OCI-LY1 (cell line): ENCODE results near the gene YPEL4.

ENCODE experiments used
- H2AFZ ChIP-seq: fragments of 200-600 bp; sonication (generic), shearing (Covaris generic); 2 replicates; pipeline ENCODE4 v1.6.0; 2014; ENCODE audit warnings: antibody characterized with exemption, mild to moderate bottlenecking, low read length
- H3F3A ChIP-seq: fragments of 200-600 bp; sonication (generic), shearing (Covaris generic); 2 replicates; pipeline ENCODE4 v1.6.0; 2014; ENCODE audit warnings: mild to moderate bottlenecking, antibody characterized with exemption, low read length, moderate library complexity; ENCODE audit not compliant: insufficient read depth
- H3K27ac ChIP-seq: fragments of 200-600 bp; sonication (generic); 2 replicates; pipeline ENCODE4 v1.5.1; 2014; ENCODE audit warnings: low read length, mixed run types, mild to moderate bottlenecking, low read depth; ENCODE audit not compliant: poor library complexity, severe bottlenecking
- H3K27me3 ChIP-seq: fragments of 200-600 bp; sonication (generic); 2 replicates; pipeline ENCODE4 v1.6.0; 2014; ENCODE audit warnings: antibody characterized with exemption, mild to moderate bottlenecking, low read length, moderate library complexity; ENCODE audit not compliant: insufficient read depth
- H3K36me3 ChIP-seq: fragments of 200-600 bp; sonication (generic); 2 replicates; pipeline ENCODE4 v1.6.1; 2014; ENCODE audit warnings: mild to moderate bottlenecking, antibody characterized with exemption, low read length, moderate library complexity, mixed read lengths; ENCODE audit not compliant: insufficient read depth
- H3K4me1 ChIP-seq: fragments of 200-600 bp; sonication (generic); 2 replicates; pipeline ENCODE4 v1.5.1; 2014; ENCODE audit warnings: mild to moderate bottlenecking, low read length, moderate library complexity; ENCODE audit not compliant: insufficient read depth, severe bottlenecking
- H3K4me2 ChIP-seq: fragments of 200-600 bp; sonication (generic), shearing (Covaris generic); 2 replicates; pipeline ENCODE4 v1.6.1; 2014; ENCODE audit warnings: low read length
- H3K4me3 ChIP-seq: fragments of 200-600 bp; sonication (generic); 2 replicates; pipeline ENCODE4 v1.5.1; 2014; ENCODE audit warnings: low read length, low read depth, mild to moderate bottlenecking, mixed read lengths; ENCODE audit not compliant: poor library complexity, severe bottlenecking
- H3K79me2 ChIP-seq: fragments of 200-600 bp; shearing (Covaris generic); 2 replicates; pipeline ENCODE4 v1.6.1; 2016; ENCODE audit warnings: mixed run types, low read length, mixed read lengths; ENCODE audit not compliant: insufficient read depth
- H3K9ac ChIP-seq: fragments of 200-600 bp; sonication (generic), shearing (Covaris generic); 2 replicates; pipeline ENCODE4 v1.6.1; 2014; ENCODE audit warnings: mild to moderate bottlenecking, low read length, mixed read lengths
- H3K9me2 ChIP-seq: fragments of 200-600 bp; sonication (generic), shearing (Covaris generic); 2 replicates; pipeline ENCODE4 v1.6.1; 2014; ENCODE audit warnings: low read depth, mild to moderate bottlenecking, low read length, mixed read lengths
- H3K9me3 ChIP-seq: fragments of 200-600 bp; shearing (Covaris generic); 2 replicates; pipeline ENCODE4 v1.6.1; 2014; ENCODE audit warnings: low read length, mixed read lengths
- H4K20me1 ChIP-seq: fragments of 200-600 bp; sonication (generic), shearing (Covaris generic); 2 replicates; pipeline ENCODE4 v1.6.0; 2016; ENCODE audit warnings: mild to moderate bottlenecking, low read length; ENCODE audit not compliant: insufficient read depth
- CTCF ChIP-seq: fragments of 200-600 bp; sonication (generic), shearing (Covaris generic); IDR thresholded peaks from 2 replicates; pipeline ENCODE4 v1.5.1; 2017; ENCODE audit warnings: mild to moderate bottlenecking, antibody characterized with exemption, low read length, moderate library complexity, mixed read lengths
- EZH2 ChIP-seq: fragments of 200-600 bp; sonication (generic), shearing (Covaris generic); IDR thresholded peaks from 2 replicates; pipeline ENCODE4 v1.8.0; 2017; ENCODE audit warnings: borderline replicate concordance, mixed run types, mild to moderate bottlenecking, antibody characterized with exemption, low read length, moderate library complexity, mixed read lengths

The YPEL4 gene

DNA sequence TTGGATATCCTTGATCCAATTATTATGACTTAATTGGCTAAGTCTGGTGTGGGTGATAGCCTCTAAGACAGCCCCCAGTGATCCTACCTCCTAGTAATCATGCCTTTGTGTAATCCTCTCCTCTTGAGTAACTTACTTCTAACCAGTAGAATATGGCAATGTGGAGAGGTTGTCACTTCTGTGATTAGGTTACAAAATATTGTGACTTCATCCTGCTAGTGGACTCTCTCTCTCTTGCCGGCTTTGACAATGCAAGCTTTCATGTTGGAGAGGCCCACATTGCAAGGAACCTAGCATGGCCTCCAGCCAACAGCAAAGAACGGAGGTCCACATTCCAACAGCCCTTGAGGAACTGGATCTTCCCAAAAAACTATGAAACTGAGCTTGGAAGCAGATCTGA, 19.5 kb downstream of the YPEL4 start:
- H4K20me1 ChIP-seq: no peaks in the 10 kb centered on the region
- TF ChIP-seq EZH2 (no peak), CTCF (no peak)
- no peak overlapping the region for H2AFZ ChIP-seq
- H3K27ac ChIP-seq: no peak overlapping the region
- no peaks in the 10 kb centered on the region for H3K79me2 ChIP-seq
- no peaks in the 10 kb centered on the region for H3K27me3 ChIP-seq
- no peaks in the 10 kb centered on the region for H3F3A ChIP-seq
- no peak overlapping the region for H3K9ac ChIP-seq
- H3K9me2 ChIP-seq: no peaks in the 10 kb centered on the region
- H3K36me3 ChIP-seq: no peaks in the 10 kb centered on the region
- H3K4me1 ChIP-seq: no peaks in the 10 kb centered on the region
- H3K4me3 ChIP-seq: no peak overlapping the region
- no peaks in the 10 kb centered on the region for H3K9me3 ChIP-seq
- no peak overlapping the region for H3K4me2 ChIP-seq

DNA sequence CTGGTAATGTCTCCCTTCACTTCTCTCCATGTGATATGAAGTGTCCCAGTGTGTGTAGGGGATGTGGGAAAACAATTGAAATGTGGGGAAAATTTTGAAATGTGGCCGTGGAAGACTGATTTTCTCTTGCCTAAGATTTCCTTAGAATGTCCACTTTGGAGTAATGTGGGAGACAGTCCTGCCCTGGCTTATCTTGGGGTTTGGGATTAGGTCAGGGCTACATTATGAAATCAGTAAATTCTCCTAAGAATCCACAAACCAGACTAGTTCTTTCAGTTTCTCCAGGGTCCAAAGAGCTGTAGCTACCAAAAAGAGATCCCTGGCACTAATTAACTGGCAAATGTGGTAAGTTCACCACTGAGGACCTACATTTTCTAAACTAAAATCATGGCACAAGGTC, 22.8 kb downstream of the YPEL4 start:
- H4K20me1 ChIP-seq: no peaks in the 10 kb centered on the region
- no peak overlapping the region for H3K4me3 ChIP-seq
- H3K9me3 ChIP-seq: no peaks in the 10 kb centered on the region
- H3K36me3 ChIP-seq: no peaks in the 10 kb centered on the region
- no peak overlapping the region for H3K9ac ChIP-seq
- no peaks in the 10 kb centered on the region for H3K79me2 ChIP-seq
- H3F3A ChIP-seq: no peaks in the 10 kb centered on the region
- TF ChIP-seq CTCF: no peak
- no peak for TF ChIP-seq EZH2
- no peaks in the 10 kb centered on the region for H3K4me1 ChIP-seq
- no peaks in the 10 kb centered on the region for H3K9me2 ChIP-seq
- H2AFZ ChIP-seq: no peak overlapping the region
- no peak overlapping the region for H3K27ac ChIP-seq
- H3K27me3 ChIP-seq: no peaks in the 10 kb centered on the region
- H3K4me2 ChIP-seq: no peak overlapping the region

DNA sequence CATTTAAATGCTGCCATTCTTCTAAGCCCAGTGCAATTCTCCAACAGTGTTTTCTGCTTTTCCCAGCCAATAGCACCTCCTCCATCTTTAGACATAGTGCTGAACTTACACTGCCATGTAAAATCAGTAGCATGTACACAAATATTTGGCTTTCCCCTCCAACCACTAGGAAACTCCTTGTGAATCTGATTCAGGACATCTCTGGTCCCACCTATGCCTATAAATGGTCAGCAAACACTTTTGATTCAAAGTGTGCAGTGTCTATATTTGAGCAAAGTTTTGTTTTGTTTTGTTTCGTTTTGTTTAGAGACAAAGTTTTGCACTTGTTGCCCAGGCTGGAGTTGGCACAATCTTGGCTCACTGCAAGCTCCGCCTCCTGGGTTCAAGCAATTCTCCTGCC, 24.8 kb downstream of the YPEL4 start:
- no peak overlapping the region for H2AFZ ChIP-seq
- H3F3A ChIP-seq: no peaks in the 10 kb centered on the region
- 0 out of 2 replicates have a peak, but pooled peaks cover under 1% of the 10 kb centered on the region for H3K9me3 ChIP-seq
- TF ChIP-seq EZH2: no peak
- TF ChIP-seq CTCF: no peak
- no peaks in the 10 kb centered on the region; the same call in 1 of the 2 replicates for H3K36me3 ChIP-seq
- no peaks in the 10 kb centered on the region for H4K20me1 ChIP-seq
- H3K4me1 ChIP-seq: no peaks in the 10 kb centered on the region
- H3K4me2 ChIP-seq: no peak overlapping the region
- no peak overlapping the region for H3K4me3 ChIP-seq
- no peaks in the 10 kb centered on the region for H3K79me2 ChIP-seq
- H3K27ac ChIP-seq: no peak overlapping the region
- H3K9me2 ChIP-seq: no peaks in the 10 kb centered on the region
- H3K9ac ChIP-seq: no peak overlapping the region
- H3K27me3 ChIP-seq: no peaks in the 10 kb centered on the region
